ENCODE data around the gene HMGXB3.
"Not testable (repeated sequence)": the region's sequence is repeated elsewhere in the genome, so short reads cannot be mapped to it uniquely, and the experiment has no call there.

DNA sequence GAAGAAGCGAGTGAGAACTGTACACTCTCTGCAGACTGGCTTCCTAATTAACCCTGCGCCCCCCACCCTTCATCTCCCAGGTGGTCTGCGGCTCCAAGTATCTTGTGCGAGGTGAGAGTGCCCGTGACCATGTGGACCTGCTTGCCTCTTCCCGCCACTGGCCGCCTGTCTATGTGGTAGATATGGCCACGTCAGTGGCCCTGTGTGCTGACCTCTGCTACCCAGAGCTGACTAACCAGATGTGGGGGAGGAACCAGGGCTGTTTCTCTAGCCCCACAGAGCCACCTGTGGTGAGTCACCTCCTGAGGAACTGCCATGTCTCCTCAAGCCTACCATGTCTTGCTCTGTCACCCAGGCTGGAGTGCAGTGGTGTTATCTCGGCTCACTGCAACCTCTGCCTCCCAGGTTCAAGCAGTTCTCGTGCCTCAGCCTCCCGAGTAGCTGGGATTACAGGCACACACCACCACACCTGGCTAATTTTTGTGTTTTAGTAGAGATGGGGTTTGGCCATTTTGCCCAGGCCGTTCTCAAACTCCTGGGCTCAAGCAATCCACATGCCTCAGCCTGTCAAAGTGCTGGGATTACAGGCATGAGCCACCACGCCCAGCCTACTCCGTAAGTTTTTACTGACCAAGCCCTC lies 49.8 kb downstream of the HMGXB3 start:
- not testable (repeated sequence) for TF ChIP-seq RXRA (IDR thresholded peaks at IDR 0.05); TAF1 (conservative IDR thresholded peaks at IDR 0.05)
- TF ChIP-seq, protein P1, sequence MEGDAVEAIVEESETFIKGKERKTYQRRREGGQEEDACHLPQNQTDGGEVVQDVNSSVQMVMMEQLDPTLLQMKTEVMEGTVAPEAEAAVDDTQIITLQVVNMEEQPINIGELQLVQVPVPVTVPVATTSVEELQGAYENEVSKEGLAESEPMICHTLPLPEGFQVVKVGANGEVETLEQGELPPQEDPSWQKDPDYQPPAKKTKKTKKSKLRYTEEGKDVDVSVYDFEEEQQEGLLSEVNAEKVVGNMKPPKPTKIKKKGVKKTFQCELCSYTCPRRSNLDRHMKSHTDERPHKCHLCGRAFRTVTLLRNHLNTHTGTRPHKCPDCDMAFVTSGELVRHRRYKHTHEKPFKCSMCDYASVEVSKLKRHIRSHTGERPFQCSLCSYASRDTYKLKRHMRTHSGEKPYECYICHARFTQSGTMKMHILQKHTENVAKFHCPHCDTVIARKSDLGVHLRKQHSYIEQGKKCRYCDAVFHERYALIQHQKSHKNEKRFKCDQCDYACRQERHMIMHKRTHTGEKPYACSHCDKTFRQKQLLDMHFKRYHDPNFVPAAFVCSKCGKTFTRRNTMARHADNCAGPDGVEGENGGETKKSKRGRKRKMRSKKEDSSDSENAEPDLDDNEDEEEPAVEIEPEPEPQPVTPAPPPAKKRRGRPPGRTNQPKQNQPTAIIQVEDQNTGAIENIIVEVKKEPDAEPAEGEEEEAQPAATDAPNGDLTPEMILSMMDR (IDR thresholded peaks at IDR 0.05; ENCODE audit: low read depth, low read length, missing input control) = not testable (repeated sequence)
